ENCODE data around the gene KCTD1. TPM values are rescaled to one million over a fixed set of nuclear protein-coding genes. Genes with fewer than 3 reads are reported as not detected.

KCTD1 gene
- total and polyA plus RNA-seq, 2 donors from 2014 or later: 48.5 to 83.7 TPM

GRCh38 chr18:26453386-26453901 is 94.9 kb downstream of the KCTD1 start:
- FAIRE-seq (no peak), DNase-seq (peak in 2 of 5 donors; percentile 64 to 72)
- no peak overlapping the region for H3K27ac ChIP-seq (ENCODE audit: low read depth in 2 of 2, low read length in 2 of 2)
- TF ChIP-seq CTCF (IDR thresholded peaks at IDR 0.05; ENCODE audit: borderline replicate concordance, extremely low read depth, insufficient read depth): no peak
- H3K36me3 ChIP-seq (ENCODE audit: control insufficient read depth in 2 of 3, insufficient read depth in 3 of 3, low read length in 3 of 3): peaks cover 0 to 5% (median 0%) of the 10 kb centered on the region in 3 donors
- no peaks in the 10 kb centered on the region for H3K9me3 ChIP-seq (ENCODE audit: control insufficient read depth in 2 of 3, insufficient read depth in 1 of 3, low read length in 3 of 3)
- H3K4me1 ChIP-seq (ENCODE audit: control insufficient read depth in 2 of 3, insufficient read depth in 2 of 3, low read depth in 1 of 3, low read length in 3 of 3): peaks cover 0 to 3% (median 3%) of the 10 kb centered on the region in 3 donors
- no peaks in the 10 kb centered on the region for H3K27me3 ChIP-seq (ENCODE audit: control insufficient read depth, insufficient read depth, low read length)
- H3K4me3 ChIP-seq (ENCODE audit: low read length in 3 of 3): no peak overlapping the region
- no peak overlapping the region for H3K9ac ChIP-seq (ENCODE audit: low read length in 3 of 3)
- intact Hi-C loops (cut with DNase I): no loop called here

- H3K9me3 ChIP-seq (ENCODE audit: control insufficient read depth in 2 of 3, insufficient read depth in 1 of 3, low read length in 3 of 3): no peaks in the 10 kb centered on the region
- intact Hi-C loops (cut with DNase I): no loop called here
- peak in 1 of 5 donors; percentile 11 for DNase-seq
- H3K9ac ChIP-seq (ENCODE audit: low read length in 3 of 3): no peak overlapping the region
- no peaks in the 10 kb centered on the region for H3K27me3 ChIP-seq (ENCODE audit: control insufficient read depth, insufficient read depth, low read length)
- no peaks in the 10 kb centered on the region for H3K36me3 ChIP-seq (ENCODE audit: control insufficient read depth in 2 of 3, insufficient read depth in 3 of 3, low read length in 3 of 3)
- no peak overlapping the region for H3K4me3 ChIP-seq (ENCODE audit: low read length in 3 of 3)
- peaks cover 0 to 3% (median 3%) of the 10 kb centered on the region in 3 donors for H3K4me1 ChIP-seq (ENCODE audit: control insufficient read depth in 2 of 3, insufficient read depth in 2 of 3, low read depth in 1 of 3, low read length in 3 of 3)
- no peak for TF ChIP-seq CTCF (IDR thresholded peaks at IDR 0.05; ENCODE audit: borderline replicate concordance, extremely low read depth, insufficient read depth)
- FAIRE-seq: no peak
- no peak overlapping the region for H3K27ac ChIP-seq (ENCODE audit: low read depth in 2 of 2, low read length in 2 of 2)
Measured at GRCh38 chr18:26450989-26451682, 97.2 kb downstream of the KCTD1 start.

- intact Hi-C loops (cut with DNase I): no loop called here
- Histone ChIP-seq H3K36me3 (ENCODE audit: control insufficient read depth in 2 of 3, insufficient read depth in 3 of 3, low read length in 3 of 3) (no peaks in the 10 kb centered on the region), H3K4me3 (ENCODE audit: low read length in 3 of 3) (no peak overlapping the region), H3K4me1 (ENCODE audit: control insufficient read depth in 2 of 3, insufficient read depth in 2 of 3, low read depth in 1 of 3, low read length in 3 of 3) (peaks cover 0 to 3% (median 3%) of the 10 kb centered on the region in 3 donors), H3K27ac (ENCODE audit: low read depth in 2 of 2, low read length in 2 of 2) (no peak overlapping the region), H3K9ac (ENCODE audit: low read length in 3 of 3) (no peak overlapping the region), H3K9me3 (ENCODE audit: control insufficient read depth in 2 of 3, insufficient read depth in 1 of 3, low read length in 3 of 3) (no peaks in the 10 kb centered on the region), H3K27me3 (ENCODE audit: control insufficient read depth, insufficient read depth, low read length) (no peaks in the 10 kb centered on the region)
- peak in 1 of 5 donors; percentile 15 for DNase-seq
- no peak for TF ChIP-seq CTCF (IDR thresholded peaks at IDR 0.05; ENCODE audit: borderline replicate concordance, extremely low read depth, insufficient read depth)
- no peak for FAIRE-seq
Measured at GRCh38 chr18:26448714-26449159, 99.6 kb downstream of the KCTD1 start.

Measured in kidney (tissue), 14 donors.